HepG2 (cell line): ENCODE measurements around the gene GALR3. TPM values are rescaled to one million over a fixed set of nuclear protein-coding genes. Genes with fewer than 3 reads are reported as not detected.

Source experiments
- ATF1 ChIP-seq: IDR thresholded peaks from 2 replicates; pipeline ENCODE4 v1.6.1; 2016; ENCODE audit warnings: mild to moderate bottlenecking, control low read depth
- HNRNPL ChIP-seq: fragments of 200-400 bp; formaldehyde crosslinking; IDR thresholded peaks from 2 replicates; pipeline ENCODE4 v1.6.1; 2017; ENCODE audit warnings: mild to moderate bottlenecking, low read depth, low read length
- KLF16 ChIP-seq, 2 experiments: sonication (generic) in 1 of 2; formaldehyde crosslinking in 1 of 2; IDR thresholded peaks; 2 replicates each; pipeline versions ENCODE4 v1.6.1 to v1.8.0; 2016 to 2023; ENCODE audit warnings: missing genetic modification reagents in 2 of 2, missing compliant biosample characterization in 1 of 2
- NONO ChIP-seq, 2 experiments: fragments of 450-650 bp in 1 of 2; sonication (generic) in 1 of 2; formaldehyde crosslinking in 1 of 2; IDR thresholded peaks in 1 of 2; conservative IDR thresholded peaks in 1 of 2; 2 replicates each; pipeline versions ENCODE4 v1.6.1 to v1.8.0; 2017 to 2022; ENCODE audit warnings: mild to moderate bottlenecking in 1 of 2, missing genetic modification reagents in 1 of 2, moderate library complexity in 1 of 2
- RAD21 ChIP-seq: fragments of 450-650 bp; formaldehyde crosslinking; IDR thresholded peaks from 2 replicates; pipeline ENCODE4 v1.5.0; 2020; ENCODE audit warnings: mild to moderate bottlenecking
- REL ChIP-seq: sonication (generic); formaldehyde crosslinking; conservative IDR thresholded peaks from 2 replicates; pipeline ENCODE4 v1.8.0; 2022; ENCODE audit warnings: mild to moderate bottlenecking, missing genetic modification reagents, moderate library complexity
- ZNF10 ChIP-seq: sonication (generic); formaldehyde crosslinking; IDR thresholded peaks from 2 replicates; pipeline ENCODE4 v1.4.0; 2020; ENCODE audit warnings: mild to moderate bottlenecking, low read depth, missing genetic modification reagents, borderline replicate concordance
- ZNF207 ChIP-seq: fragments of 450-650 bp; IDR thresholded peaks from 2 replicates; pipeline ENCODE4 v1.6.1; 2016; ENCODE audit warnings: antibody characterized with exemption, borderline replicate concordance
- ZNF296 ChIP-seq: sonication (generic); formaldehyde crosslinking; conservative IDR thresholded peaks from 2 replicates; pipeline ENCODE4 v1.5.0; 2020; ENCODE audit warnings: mild to moderate bottlenecking, missing genetic modification reagents
- ZNF547 ChIP-seq: sonication (generic); formaldehyde crosslinking; IDR thresholded peaks from 2 replicates; pipeline ENCODE4 v1.5.1; 2020; ENCODE audit warnings: mild to moderate bottlenecking, missing genetic modification reagents
- ZNF629 ChIP-seq: sonication (generic); formaldehyde crosslinking; conservative IDR thresholded peaks from 2 replicates; pipeline ENCODE4 v1.5.0; 2020; ENCODE audit warnings: missing genetic modification reagents
- polyA plus RNA-seq, 8 experiments: library from polyadenylated mRNA; depleted of rRNA in 3 of 8; stranded (reverse) in 7 of 8; unstranded in 1 of 8; fragments of >200 nt; fragmentation: Illumina TruSeq in 4 of 8; extraction: Trizol in 4 of 8; gene quantifications; 2 replicates each; pipeline versions ENCODE4 v1.2.1 to v1.2.3, GENCODE V29; 2011 to 2016; ENCODE audit warnings: low read depth in 4 of 8, missing spikeins in 1 of 8, mixed read lengths in 1 of 8; ENCODE audit not compliant: insufficient read depth in 1 of 8
- total RNA-seq, 5 experiments: library from RNA; depleted of rRNA; stranded (reverse); fragments of >200 nt; fragmentation: Illumina TruSeq; extraction: Trizol; gene quantifications; 2 replicates each; pipeline ENCODE4 v1.2.3, GENCODE V29; 2016; ENCODE audit warnings: low read depth in 1 of 5
- TF ChIP-seq, protein P1 (sequence below): sonication (generic); formaldehyde crosslinking; IDR thresholded peaks from 2 replicates; pipeline ENCODE4 v1.4.0; 2020; ENCODE audit warnings: missing genetic modification reagents, borderline replicate concordance
- TF ChIP-seq, protein P2 (sequence below): sonication (generic); formaldehyde crosslinking; IDR thresholded peaks from 2 replicates; pipeline ENCODE4 v1.5.1; 2020; ENCODE audit warnings: mild to moderate bottlenecking, missing genetic modification reagents
- TF ChIP-seq, protein P3 (sequence below): sonication (generic); formaldehyde crosslinking; IDR thresholded peaks from 2 replicates; pipeline ENCODE4 v1.8.0; 2022; ENCODE audit warnings: low read depth, missing genetic modification reagents
- TF ChIP-seq, protein P4 (sequence below): IDR thresholded peaks from 2 replicates; pipeline ENCODE4 v1.6.1; 2012; ENCODE audit warnings: inconsistent platforms
- TF ChIP-seq, protein P5 (sequence below): sonication (generic); formaldehyde crosslinking; IDR thresholded peaks from 2 replicates; pipeline ENCODE4; 2020; ENCODE audit warnings: missing genetic modification reagents, mild to moderate bottlenecking, borderline replicate concordance

Gene GALR3
- total and polyA plus RNA-seq, 2 of the 13 experiments (the other 11 are each of a cell fraction or from before 2014, with no cell fraction given): 0.13 TPM; not detected in 1

DNA sequence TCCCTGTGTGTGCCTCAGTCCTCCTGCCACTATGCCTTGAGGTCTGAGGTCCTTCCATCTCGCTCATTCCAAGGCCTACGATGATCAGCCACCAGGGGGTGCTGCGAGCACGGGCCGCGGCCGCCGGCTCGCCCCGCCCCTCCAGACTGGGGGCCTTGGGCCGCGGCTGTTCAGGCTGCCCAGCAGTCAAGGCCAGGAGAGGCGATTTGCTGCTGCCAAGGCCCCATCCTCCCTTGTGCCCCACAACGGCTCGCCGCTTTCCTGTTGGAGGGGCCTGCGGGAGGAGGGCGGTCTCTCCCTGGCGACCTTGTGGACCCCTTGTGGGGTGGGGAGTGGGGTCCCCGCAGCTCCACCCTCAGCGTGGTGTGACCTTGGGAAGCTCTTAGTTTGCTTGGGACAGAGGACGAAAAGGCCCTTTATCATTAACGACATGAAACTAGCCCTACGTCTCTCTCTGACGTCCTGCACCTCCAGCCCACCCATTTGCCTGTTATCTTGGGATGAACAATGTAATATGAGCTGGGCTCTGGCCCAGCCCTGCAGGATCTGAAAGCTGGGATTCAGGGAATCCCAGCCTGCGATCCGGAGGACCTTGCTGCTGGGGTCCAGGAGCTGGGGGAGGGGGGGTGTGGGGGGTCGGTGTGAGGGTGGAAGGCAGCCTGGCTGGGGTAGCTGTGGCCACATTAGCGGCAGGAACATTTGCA is 5.3 kb upstream of the GALR3 start (continued):
- TF ChIP-seq, protein P1, sequence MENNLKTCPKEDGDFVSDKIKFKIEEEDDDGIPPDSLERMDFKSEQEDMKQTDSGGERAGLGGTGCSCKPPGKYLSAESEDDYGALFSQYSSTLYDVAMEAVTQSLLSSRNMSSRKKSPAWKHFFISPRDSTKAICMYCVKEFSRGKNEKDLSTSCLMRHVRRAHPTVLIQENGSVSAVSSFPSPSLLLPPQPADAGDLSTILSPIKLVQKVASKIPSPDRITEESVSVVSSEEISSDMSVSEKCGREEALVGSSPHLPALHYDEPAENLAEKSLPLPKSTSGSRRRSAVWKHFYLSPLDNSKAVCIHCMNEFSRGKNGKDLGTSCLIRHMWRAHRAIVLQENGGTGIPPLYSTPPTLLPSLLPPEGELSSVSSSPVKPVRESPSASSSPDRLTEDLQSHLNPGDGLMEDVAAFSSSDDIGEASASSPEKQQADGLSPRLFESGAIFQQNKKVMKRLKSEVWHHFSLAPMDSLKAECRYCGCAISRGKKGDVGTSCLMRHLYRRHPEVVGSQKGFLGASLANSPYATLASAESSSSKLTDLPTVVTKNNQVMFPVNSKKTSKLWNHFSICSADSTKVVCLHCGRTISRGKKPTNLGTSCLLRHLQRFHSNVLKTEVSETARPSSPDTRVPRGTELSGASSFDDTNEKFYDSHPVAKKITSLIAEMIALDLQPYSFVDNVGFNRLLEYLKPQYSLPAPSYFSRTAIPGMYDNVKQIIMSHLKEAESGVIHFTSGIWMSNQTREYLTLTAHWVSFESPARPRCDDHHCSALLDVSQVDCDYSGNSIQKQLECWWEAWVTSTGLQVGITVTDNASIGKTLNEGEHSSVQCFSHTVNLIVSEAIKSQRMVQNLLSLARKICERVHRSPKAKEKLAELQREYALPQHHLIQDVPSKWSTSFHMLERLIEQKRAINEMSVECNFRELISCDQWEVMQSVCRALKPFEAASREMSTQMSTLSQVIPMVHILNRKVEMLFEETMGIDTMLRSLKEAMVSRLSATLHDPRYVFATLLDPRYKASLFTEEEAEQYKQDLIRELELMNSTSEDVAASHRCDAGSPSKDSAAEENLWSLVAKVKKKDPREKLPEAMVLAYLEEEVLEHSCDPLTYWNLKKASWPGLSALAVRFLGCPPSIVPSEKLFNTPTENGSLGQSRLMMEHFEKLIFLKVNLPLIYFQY (CRISPR knock-in tag): peak; percentile 83
- TF ChIP-seq RAD21 (CRISPR knock-in tag): peak; percentile 98
- TF ChIP-seq, protein P2, sequence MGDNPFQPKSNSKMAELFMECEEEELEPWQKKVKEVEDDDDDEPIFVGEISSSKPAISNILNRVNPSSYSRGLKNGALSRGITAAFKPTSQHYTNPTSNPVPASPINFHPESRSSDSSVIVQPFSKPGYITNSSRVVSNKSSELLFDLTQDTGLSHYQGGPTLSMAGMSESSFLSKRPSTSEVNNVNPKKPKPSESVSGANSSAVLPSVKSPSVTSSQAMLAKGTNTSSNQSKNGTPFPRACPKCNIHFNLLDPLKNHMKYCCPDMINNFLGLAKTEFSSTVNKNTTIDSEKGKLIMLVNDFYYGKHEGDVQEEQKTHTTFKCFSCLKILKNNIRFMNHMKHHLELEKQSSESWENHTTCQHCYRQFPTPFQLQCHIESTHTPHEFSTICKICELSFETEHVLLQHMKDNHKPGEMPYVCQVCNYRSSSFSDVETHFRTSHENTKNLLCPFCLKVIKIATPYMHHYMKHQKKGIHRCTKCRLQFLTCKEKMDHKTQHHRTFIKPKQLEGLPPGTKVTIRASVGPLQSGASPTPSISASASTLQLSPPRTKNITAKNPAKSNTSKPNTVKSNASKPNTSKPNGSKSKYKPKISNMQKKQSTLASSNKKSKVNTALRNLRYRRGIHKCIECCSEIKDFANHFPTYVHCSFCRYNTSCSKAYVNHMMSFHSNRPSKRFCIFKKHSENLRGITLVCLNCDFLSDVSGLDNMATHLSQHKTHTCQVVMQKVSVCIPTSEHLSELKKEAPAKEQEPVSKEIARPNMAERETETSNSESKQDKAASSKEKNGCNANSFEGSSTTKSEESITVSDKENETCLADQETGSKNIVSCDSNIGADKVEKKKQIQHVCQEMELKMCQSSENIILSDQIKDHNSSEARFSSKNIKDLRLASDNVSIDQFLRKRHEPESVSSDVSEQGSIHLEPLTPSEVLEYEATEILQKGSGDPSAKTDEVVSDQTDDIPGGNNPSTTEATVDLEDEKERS (CRISPR knock-in tag): 0 out of 2 replicates have a peak, but pooled peaks have one; percentile 70
- 0 out of 2 replicates have a peak, but pooled peaks have one; percentile 48 for TF ChIP-seq ZNF629 (CRISPR knock-in tag)
- TF ChIP-seq ZNF296 (CRISPR knock-in tag): no peak
- TF ChIP-seq, protein P3, sequence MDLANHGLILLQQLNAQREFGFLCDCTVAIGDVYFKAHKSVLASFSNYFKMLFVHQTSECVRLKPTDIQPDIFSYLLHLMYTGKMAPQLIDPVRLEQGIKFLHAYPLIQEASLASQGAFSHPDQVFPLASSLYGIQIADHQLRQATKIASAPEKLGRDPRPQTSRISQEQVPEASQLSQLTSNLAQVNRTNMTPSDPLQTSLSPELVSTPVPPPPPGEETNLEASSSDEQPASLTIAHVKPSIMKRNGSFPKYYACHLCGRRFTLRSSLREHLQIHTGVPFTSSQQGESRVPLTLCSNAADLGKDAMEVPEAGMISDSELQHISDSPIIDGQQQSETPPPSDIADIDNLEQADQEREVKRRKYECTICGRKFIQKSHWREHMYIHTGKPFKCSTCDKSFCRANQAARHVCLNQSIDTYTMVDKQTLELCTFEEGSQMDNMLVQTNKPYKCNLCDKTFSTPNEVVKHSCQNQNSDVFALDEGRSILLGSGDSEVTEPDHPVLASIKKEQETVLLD (CRISPR knock-in tag): no peak
- TF ChIP-seq REL (CRISPR knock-in tag): 0 out of 2 replicates have a peak, but pooled peaks have one; percentile 46
- 0 out of 2 replicates have a peak, but pooled peaks have one; percentile 19 for TF ChIP-seq ZNF547 (CRISPR knock-in tag)
- TF ChIP-seq, protein P4, sequence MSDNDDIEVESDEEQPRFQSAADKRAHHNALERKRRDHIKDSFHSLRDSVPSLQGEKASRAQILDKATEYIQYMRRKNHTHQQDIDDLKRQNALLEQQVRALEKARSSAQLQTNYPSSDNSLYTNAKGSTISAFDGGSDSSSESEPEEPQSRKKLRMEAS: peak; percentile 55
- peak in 1 of 2 experiments; percentile 95; a peak in 2 of 4 replicates for TF ChIP-seq KLF16 (CRISPR knock-in tag; IDR thresholded peaks at IDR 0.05)
- TF ChIP-seq HNRNPL: peak; percentile 66; the same call in 1 of the 2 replicates
- TF ChIP-seq, protein P5, sequence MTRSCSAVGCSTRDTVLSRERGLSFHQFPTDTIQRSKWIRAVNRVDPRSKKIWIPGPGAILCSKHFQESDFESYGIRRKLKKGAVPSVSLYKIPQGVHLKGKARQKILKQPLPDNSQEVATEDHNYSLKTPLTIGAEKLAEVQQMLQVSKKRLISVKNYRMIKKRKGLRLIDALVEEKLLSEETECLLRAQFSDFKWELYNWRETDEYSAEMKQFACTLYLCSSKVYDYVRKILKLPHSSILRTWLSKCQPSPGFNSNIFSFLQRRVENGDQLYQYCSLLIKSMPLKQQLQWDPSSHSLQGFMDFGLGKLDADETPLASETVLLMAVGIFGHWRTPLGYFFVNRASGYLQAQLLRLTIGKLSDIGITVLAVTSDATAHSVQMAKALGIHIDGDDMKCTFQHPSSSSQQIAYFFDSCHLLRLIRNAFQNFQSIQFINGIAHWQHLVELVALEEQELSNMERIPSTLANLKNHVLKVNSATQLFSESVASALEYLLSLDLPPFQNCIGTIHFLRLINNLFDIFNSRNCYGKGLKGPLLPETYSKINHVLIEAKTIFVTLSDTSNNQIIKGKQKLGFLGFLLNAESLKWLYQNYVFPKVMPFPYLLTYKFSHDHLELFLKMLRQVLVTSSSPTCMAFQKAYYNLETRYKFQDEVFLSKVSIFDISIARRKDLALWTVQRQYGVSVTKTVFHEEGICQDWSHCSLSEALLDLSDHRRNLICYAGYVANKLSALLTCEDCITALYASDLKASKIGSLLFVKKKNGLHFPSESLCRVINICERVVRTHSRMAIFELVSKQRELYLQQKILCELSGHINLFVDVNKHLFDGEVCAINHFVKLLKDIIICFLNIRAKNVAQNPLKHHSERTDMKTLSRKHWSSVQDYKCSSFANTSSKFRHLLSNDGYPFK (CRISPR knock-in tag): peak; percentile 66; the same call in 1 of the 2 replicates
- TF ChIP-seq ZNF207: no peak
- peak; percentile 35; the same call in 1 of the 2 replicates for TF ChIP-seq ATF1
- no peak for TF ChIP-seq ZNF10
- no peak for TF ChIP-seq NONO (IDR thresholded peaks at IDR 0.05)
- TF ChIP-seq NONO (CRISPR knock-in tag; conservative IDR thresholded peaks at IDR 0.05): peak; percentile 92
